Measurements from ENCODE around the gene ALKBH8.
A peak's percentile ranks its signal among the peaks of the same experiment; 100 is the strongest.
"Not testable (repeated sequence)": the region's sequence is repeated elsewhere in the genome, so short reads cannot be mapped to it uniquely, and the experiment has no call there.

The ALKBH8 gene

GRCh38 chr11:107501713-107502112 lies 63.8 kb downstream of the ALKBH8 start:
- DNase-seq: no peak

GRCh38 chr11:107497371-107497770 lies 68.2 kb downstream of the ALKBH8 start:
- DNase-seq: not testable (repeated sequence)

GRCh38 chr11:107496011-107496410 lies 69.5 kb downstream of the ALKBH8 start:
- DNase-seq: no peak

- DNase-seq: no peak
These were observed 71.5 kb downstream of the ALKBH8 start for GRCh38 chr11:107494055-107494454.

- DNase-seq: no peak
These were observed 72.4 kb downstream of the ALKBH8 start for GRCh38 chr11:107493117-107493516.

GRCh38 chr11:107490836-107491235 lies 74.7 kb downstream of the ALKBH8 start:
- DNase-seq: no peak

- no peak for DNase-seq
These were observed 83.3 kb downstream of the ALKBH8 start for GRCh38 chr11:107482234-107482633.

GRCh38 chr11:107478922-107479321 lies 86.6 kb downstream of the ALKBH8 start:
- no peak for DNase-seq

GRCh38 chr11:107477820-107478219 lies 87.7 kb downstream of the ALKBH8 start:
- no peak for DNase-seq

- no peak for DNase-seq
These were observed 91.7 kb downstream of the ALKBH8 start for GRCh38 chr11:107473792-107474191.

- no peak for DNase-seq
These were observed 92.6 kb downstream of the ALKBH8 start for GRCh38 chr11:107472966-107473365.

- no peak for DNase-seq
These were observed 96.9 kb downstream of the ALKBH8 start for GRCh38 chr11:107468596-107468995.

- DNase-seq: no peak
These were observed 97.8 kb downstream of the ALKBH8 start for GRCh38 chr11:107467696-107468095.

- not testable (repeated sequence) for DNase-seq
These were observed 99.2 kb downstream of the ALKBH8 start for GRCh38 chr11:107466275-107466866.

- peak; percentile 82 for DNase-seq
These were observed 107.8 kb downstream of the ALKBH8 start, which contains the start of gene CWF19L2 for GRCh38 chr11:107457558-107458271. Gene CWF19L2 (minus strand): TSS chr11:107457825. CDS start chr11:107457816, 9 bp downstream.

- no peak for DNase-seq
These were observed 108.4 kb downstream of the ALKBH8 start for GRCh38 chr11:107457205-107457557.

GRCh38 chr11:107453594-107454286 lies 111.8 kb downstream of the ALKBH8 start:
- DNase-seq: no peak
